ENCODE measurements around the gene LRP5. TPM values are rescaled to one million over a fixed set of nuclear protein-coding genes. Genes with fewer than 3 reads are reported as not detected.
"Not testable (repeated sequence)": the region's sequence is repeated elsewhere in the genome, so short reads cannot be mapped to it uniquely, and the experiment has no call there.

Gene LRP5
- total RNA-seq, 2 donors from 2014 or later: 81.0 to 110 TPM

DNA sequence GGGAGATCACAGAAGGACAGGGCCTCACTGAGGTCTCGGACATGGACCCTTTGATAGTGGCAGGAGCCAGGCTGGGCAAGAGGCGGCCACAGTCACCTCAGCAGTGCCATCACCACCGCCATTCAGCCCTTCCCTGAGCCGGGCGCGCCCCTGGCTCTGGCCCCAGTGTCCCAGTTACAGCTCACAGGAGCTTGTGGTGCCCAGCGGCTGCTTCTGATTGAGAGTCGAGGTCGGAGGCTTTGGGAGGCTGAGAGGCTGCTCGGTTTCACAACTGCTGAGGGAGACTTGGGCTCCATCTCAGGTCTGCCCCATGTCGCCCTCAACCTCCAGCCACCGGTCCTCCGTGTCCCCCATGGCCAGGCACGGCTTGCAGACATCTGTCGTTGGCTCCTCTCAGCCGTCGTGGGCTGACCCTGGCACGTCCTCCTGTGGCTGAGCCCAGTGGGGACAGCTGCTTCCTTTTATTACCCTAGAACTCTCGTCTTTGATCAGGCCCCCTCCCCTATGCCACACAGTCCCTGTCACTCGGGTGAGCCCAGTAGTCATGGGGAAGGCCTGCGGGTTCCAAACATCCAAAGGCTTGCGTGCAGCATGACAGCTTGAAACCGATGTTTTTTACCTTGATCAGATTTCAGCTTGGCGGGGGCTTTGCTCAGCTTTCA, 119.7 kb downstream of the LRP5 start:
- no peak overlapping the region for H3K9ac ChIP-seq (ENCODE audit: low read depth in 2 of 2, low read length in 2 of 2)
- intact Hi-C loops (cut with DNase I): no loop called here
- peaks cover 8% of the 10 kb centered on the region for H3K36me3 ChIP-seq
- no peak overlapping the region for H3K27ac ChIP-seq
- H3K4me1 ChIP-seq: no peaks in the 10 kb centered on the region
- TF ChIP-seq, protein P1, sequence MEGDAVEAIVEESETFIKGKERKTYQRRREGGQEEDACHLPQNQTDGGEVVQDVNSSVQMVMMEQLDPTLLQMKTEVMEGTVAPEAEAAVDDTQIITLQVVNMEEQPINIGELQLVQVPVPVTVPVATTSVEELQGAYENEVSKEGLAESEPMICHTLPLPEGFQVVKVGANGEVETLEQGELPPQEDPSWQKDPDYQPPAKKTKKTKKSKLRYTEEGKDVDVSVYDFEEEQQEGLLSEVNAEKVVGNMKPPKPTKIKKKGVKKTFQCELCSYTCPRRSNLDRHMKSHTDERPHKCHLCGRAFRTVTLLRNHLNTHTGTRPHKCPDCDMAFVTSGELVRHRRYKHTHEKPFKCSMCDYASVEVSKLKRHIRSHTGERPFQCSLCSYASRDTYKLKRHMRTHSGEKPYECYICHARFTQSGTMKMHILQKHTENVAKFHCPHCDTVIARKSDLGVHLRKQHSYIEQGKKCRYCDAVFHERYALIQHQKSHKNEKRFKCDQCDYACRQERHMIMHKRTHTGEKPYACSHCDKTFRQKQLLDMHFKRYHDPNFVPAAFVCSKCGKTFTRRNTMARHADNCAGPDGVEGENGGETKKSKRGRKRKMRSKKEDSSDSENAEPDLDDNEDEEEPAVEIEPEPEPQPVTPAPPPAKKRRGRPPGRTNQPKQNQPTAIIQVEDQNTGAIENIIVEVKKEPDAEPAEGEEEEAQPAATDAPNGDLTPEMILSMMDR (IDR thresholded peaks at IDR 0.05): no peak
- H3K9me3 ChIP-seq: no peaks in the 10 kb centered on the region
- H3K27me3 ChIP-seq: no peaks in the 10 kb centered on the region
- no peak overlapping the region for H3K4me3 ChIP-seq
- no peak for DNase-seq

DNA sequence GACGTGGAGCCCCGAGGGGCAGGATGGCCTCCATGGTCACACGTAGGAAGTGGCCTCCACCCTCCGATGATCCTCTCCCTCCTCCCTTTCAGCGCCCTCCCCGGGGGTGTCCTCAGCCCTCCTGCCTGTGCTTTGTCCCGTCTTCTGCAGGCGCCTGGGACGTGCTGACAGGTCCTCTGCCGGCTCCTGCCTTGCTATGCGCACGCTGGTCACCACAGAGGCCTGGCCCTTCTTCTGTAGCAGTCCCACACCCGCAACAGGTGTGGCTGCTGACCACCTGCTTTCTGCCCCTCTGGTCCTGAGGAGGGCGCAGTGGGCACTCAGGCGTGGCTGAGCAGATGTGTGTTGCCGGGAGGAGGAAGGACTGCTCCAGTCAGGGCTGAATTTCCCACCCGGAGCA, 120.5 kb downstream of the LRP5 start:
- TF ChIP-seq, protein P1 (IDR thresholded peaks at IDR 0.05): no peak
- H3K9me3 ChIP-seq: no peaks in the 10 kb centered on the region
- H3K27me3 ChIP-seq: no peaks in the 10 kb centered on the region
- no peak overlapping the region for H3K27ac ChIP-seq
- H3K9ac ChIP-seq (ENCODE audit: low read depth in 2 of 2, low read length in 2 of 2): no peak overlapping the region
- H3K36me3 ChIP-seq: peaks cover 8% of the 10 kb centered on the region
- DNase-seq: no peak
- H3K4me3 ChIP-seq: no peak overlapping the region
- no peaks in the 10 kb centered on the region for H3K4me1 ChIP-seq
- intact Hi-C loops (cut with DNase I): no loop called here

DNA sequence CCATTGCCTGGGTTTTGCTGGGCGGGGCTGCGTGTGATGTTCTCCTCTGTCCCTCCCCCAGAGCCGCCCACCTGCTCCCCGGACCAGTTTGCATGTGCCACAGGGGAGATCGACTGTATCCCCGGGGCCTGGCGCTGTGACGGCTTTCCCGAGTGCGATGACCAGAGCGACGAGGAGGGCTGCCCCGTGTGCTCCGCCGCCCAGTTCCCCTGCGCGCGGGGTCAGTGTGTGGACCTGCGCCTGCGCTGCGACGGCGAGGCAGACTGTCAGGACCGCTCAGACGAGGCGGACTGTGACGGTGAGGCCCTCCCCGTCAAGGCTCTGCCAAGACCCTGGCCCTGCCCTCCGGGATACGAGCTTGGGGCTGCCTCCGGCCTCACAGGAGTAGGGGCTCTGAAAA, 121.2 kb downstream of the LRP5 start:
- Histone ChIP-seq H3K4me1 (no peaks in the 10 kb centered on the region), H3K4me3 (no peak overlapping the region), H3K36me3 (peaks cover 8% of the 10 kb centered on the region), H3K27me3 (no peaks in the 10 kb centered on the region), H3K27ac (no peak overlapping the region), H3K9ac (ENCODE audit: low read depth in 2 of 2, low read length in 2 of 2) (no peak overlapping the region), H3K9me3 (no peaks in the 10 kb centered on the region)
- TF ChIP-seq, protein P1 (IDR thresholded peaks at IDR 0.05): no peak
- no peak for DNase-seq
- intact Hi-C loops (cut with DNase I): no loop called here

DNA sequence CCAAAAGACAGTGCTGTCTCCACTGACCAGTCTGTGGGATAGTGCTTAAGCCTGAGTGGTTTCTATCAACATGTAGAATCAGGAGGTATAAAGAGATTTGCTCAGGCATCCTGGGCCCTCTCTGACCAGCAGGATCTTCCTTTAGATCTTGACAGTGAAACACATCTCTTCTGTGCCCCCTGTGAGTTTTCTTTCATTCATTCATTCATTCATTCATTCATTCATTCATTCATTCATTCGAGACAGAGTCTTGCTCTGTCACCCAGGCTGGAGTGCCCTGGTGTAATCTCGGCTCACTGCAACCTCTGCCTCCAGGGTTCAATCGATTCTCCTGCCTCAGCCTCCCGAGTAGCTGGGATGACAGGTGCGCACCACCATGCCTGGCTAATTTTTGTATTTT, 121.8 kb downstream of the LRP5 start:
- H3K9me3 ChIP-seq; H3K9ac ChIP-seq (ENCODE audit: low read depth in 2 of 2, low read length in 2 of 2); intact Hi-C loops (cut with DNase I); H3K36me3 ChIP-seq; H3K27ac ChIP-seq; H3K27me3 ChIP-seq; H3K4me3 ChIP-seq; H3K4me1 ChIP-seq; DNase-seq: not testable (repeated sequence)

DNA sequence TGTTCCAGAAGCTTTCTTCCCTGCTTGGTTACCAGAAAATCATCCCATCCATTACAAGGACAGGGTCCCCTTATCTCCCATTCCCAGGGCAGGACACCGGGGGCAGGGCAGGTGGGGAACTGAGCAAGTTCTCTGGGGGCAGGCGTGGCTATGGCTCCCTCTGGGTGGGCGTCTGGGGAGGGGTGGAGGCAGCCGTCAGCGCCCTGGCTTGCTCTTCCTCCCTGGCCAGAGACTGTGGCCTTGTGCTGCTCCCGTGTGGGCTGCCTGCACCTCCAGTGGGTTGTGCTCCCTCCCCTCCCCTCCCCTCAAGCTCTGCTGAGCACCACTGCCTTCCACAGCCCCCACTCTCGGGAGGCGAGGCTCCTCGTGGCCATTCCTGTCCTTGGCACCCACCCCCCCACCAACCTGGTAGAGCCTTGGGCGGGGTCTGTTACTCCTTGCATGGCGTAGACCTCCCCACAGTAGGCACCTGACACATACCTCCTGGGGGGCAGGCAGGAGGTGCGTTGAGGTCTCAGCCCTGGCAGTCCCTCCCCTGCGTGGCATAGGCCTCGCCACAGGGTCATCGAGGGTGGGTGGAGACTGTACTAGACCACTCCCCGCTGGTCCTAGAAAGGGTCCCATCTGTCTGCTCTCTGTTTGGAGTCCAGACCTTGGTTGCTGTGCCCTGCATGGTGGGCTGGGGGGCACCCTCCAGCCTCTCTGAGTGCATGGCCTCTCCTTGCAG, 123.9 kb downstream of the LRP5 start:
- no peaks in the 10 kb centered on the region for H3K9me3 ChIP-seq
- no peak for DNase-seq
- H3K27ac ChIP-seq: no peak overlapping the region
- peaks cover 8% of the 10 kb centered on the region for H3K36me3 ChIP-seq
- H3K27me3 ChIP-seq: no peaks in the 10 kb centered on the region
- TF ChIP-seq, protein P1 (IDR thresholded peaks at IDR 0.05): no peak
- no peak overlapping the region for H3K4me3 ChIP-seq
- H3K9ac ChIP-seq (ENCODE audit: low read depth in 2 of 2, low read length in 2 of 2): no peak overlapping the region
- H3K4me1 ChIP-seq: no peaks in the 10 kb centered on the region
- intact Hi-C loops (cut with DNase I): no loop called here

All from colonic mucosa (tissue), 4 donors.